Fibroblast of the aortic adventitia (primary cell): ENCODE measurements around the gene CAST. TPM values are rescaled to one million over a fixed set of nuclear protein-coding genes. Genes with fewer than 3 reads are reported as not detected.

Source experiments
- DNase-seq: peaks from one replicate; pipeline ENCODE4 v3.0.0-alpha.2; 2010; ENCODE audit warnings: low read depth
- H3K4me3 ChIP-seq: 2 replicates; pipeline ENCODE4 v1.5.1; 2011; ENCODE audit warnings: low read depth, mild to moderate bottlenecking, control low read depth, low read length, moderate library complexity
- total RNA-seq: library from RNA; depleted of rRNA; stranded (reverse); fragments of >200 nt; gene quantifications from 2 replicates; pipeline ENCODE4 v1.2.3, GENCODE V29; 2012; ENCODE audit warnings: low replicate concordance
- TF ChIP-seq, protein P1 (sequence below): IDR thresholded peaks from 2 replicates; pipeline ENCODE4 v1.5.1; 2011; ENCODE audit warnings: mild to moderate bottlenecking, low read length, control low read depth, inconsistent platforms; ENCODE audit not compliant: insufficient read depth

Gene CAST
- total RNA-seq, 1 donor: 398 TPM

DNA sequence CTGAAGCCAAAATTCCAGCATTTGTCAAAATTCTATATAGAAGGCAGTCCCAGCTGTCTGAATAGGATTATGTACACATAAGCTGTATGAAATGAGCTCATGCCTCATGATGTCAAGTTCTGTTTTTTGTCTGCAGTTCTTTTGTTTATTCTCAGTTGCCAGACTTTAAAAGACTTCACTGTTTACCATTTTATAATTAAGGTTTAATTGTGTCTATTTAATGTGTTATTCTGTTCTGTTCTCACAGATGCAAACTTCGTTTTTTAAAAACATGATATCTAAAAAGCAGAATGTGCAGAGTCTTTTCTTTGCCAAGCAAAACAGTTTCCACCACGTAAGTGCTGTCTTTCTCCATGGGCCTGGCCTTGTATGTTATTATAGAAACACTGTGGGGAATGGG, 114.4 kb downstream of the CAST start:
- TF ChIP-seq, protein P1, sequence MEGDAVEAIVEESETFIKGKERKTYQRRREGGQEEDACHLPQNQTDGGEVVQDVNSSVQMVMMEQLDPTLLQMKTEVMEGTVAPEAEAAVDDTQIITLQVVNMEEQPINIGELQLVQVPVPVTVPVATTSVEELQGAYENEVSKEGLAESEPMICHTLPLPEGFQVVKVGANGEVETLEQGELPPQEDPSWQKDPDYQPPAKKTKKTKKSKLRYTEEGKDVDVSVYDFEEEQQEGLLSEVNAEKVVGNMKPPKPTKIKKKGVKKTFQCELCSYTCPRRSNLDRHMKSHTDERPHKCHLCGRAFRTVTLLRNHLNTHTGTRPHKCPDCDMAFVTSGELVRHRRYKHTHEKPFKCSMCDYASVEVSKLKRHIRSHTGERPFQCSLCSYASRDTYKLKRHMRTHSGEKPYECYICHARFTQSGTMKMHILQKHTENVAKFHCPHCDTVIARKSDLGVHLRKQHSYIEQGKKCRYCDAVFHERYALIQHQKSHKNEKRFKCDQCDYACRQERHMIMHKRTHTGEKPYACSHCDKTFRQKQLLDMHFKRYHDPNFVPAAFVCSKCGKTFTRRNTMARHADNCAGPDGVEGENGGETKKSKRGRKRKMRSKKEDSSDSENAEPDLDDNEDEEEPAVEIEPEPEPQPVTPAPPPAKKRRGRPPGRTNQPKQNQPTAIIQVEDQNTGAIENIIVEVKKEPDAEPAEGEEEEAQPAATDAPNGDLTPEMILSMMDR: no peak
- DNase-seq: no peak
- no peak overlapping the region for H3K4me3 ChIP-seq

DNA sequence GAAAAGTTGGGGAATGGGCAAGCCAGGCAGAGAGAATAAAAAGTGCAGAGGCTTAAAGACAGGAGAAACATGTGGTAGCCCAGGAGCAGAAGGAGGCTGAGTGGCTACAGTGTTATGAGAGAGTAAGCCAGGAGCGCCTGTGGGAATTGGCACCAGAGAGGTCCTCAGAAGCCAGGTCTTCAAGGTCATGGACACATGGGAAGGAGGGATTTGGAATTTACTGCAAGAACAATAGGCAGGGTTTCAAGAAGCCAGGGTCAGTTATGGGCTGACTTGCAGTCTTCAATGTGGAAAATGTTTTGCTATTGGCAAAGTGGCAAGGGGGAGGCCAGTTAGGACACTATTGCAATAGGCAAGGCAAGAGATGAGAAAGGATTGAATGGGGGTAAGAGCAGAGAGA, 116.2 kb downstream of the CAST start:
- TF ChIP-seq, protein P1: no peak
- no peak for DNase-seq
- H3K4me3 ChIP-seq: no peak overlapping the region

DNA sequence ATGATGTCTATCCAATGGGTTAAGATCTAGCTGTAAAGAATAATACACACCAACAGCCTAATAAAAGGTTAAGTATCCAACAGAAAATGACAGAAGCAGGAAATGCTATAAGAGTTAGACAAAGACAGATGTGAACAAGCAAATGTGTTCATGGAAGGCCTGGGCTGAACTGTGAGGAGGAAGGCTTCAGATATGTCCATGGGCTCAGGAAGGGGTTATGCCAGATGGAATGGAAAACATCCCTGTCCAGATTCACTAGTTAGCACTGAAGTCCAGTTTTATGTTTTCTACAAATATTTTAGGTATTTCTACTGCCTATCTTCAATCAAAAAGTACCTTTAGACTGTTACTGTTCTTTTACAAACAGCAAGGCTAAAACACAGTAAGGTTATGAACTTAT, 118.5 kb downstream of the CAST start:
- TF ChIP-seq, protein P1: no peak
- no peak overlapping the region for H3K4me3 ChIP-seq
- no peak for DNase-seq

DNA sequence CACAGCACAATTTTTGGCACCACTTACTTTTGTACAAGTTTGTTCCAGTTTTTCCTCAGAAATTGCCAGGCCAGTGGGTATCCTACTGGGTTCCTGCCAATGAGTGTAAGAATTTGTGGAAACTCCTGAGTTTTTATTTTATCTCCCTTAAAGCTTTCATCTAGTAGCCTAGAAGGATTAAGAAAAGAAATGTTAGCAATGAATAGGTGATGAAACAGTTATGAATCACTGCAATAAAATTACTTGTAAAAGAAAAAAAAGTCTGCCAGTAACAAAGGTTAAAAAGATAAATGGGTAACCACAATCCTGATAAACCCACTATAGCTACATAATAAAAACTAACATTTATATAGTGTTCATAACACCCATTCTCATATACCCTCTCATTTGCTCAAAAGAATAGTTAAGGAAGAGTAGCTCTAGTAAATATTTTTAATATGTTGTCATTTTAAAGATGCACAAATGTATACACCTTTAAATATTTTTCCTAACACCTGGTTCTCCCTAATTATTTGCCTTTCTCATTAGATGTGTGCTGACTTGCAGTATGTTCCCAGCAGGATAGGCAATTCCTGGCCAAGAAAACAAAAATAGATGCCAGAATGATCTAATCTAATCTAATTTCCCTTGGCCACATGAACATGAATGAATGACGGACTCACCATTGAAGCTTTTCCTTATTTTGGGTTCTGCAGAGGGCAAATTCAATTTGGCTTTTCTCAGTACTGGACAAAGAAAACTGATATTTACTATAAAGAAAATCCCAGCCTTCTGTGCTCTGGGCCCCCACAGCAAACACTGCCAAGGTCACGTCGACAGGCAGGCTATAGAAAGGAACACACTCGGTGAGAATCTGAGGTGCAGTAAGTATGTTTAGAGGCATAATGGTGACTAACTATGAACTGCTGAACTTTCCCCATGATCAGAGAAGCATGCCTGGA, 119.1 kb downstream of the CAST start:
- TF ChIP-seq, protein P1: no peak
- no peak overlapping the region for H3K4me3 ChIP-seq
- DNase-seq: peak; percentile 91

DNA sequence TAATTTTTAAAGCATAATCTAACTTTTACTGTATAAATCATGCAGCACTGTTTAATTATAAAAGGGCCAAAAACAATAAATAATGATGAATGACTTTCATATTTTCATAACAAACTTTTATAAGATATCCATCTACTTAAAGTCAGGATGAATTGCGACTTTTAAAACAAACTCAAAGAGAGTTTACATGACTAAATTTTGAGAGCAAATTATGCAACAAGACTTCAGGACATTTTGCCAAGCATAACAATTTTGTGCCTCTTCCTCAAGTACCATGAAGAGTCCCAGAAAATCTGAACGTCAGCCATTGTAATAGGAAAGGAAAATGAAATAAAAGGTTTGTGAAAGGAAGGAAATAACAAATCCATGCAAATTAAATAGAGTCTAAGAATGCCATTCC, 121.2 kb downstream of the CAST start:
- DNase-seq: no peak
- no peak overlapping the region for H3K4me3 ChIP-seq
- TF ChIP-seq, protein P1: no peak

DNA sequence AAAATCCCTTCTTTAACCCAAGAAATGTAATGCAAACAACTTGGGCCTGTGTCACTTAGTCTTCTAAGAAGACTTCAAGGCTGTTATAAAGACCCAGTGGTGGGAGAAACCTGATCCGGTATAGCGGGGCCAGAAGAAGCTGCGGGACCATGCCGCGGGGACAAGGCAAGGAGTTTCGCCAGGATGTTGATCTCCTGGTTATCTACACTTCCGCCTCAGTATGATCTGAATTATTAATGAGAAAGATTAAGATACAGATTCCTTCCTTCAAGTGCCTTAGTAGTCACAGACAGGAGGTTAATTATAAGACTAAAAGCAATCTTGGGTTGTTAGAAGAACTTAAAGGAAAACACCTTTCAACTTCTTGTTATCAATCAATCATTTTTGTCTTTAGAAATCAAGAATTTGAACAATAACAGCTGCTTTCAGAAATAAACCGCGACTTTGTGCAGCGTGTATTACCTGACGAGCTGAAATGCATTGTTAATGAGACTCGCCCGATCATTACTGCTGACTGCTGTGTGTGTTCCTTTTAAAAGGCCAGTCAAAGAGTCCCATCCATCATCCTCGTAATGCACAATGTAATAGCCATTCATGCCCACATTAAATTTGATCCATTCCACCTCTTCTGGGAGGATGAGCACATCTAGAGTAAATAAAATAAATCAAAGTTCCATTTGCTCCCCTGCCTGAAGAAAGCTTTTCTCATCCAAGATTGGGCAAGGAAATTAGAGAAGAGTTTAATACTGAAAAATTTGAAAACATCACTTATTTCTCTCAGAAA, 123.3 kb downstream of the CAST start:
- no peak for DNase-seq
- no peak overlapping the region for H3K4me3 ChIP-seq
- TF ChIP-seq, protein P1: no peak
